VCaP (cell line): ENCODE measurements around the gene OR6B2.

Experiments
- H3K27ac ChIP-seq: fragments of 450-650 bp; 2 replicates; pipeline ENCODE4 v1.5.1; 2017
- CTCF ChIP-seq: fragments of 450-650 bp; conservative IDR thresholded peaks from 2 replicates; pipeline ENCODE4 v1.5.1; 2017; ENCODE audit warnings: mild to moderate bottlenecking, moderate library complexity

OR6B2 gene

GRCh38 chr2:240030379-240031094 lies at the start of gene OR6B2:
OR6B2 (minus strand) TSS chr2:240030429; CDS start chr2:240030429, 0 bp downstream.
- no peak for TF ChIP-seq CTCF
- H3K27ac ChIP-seq: no peak within 1 kb of the TSS

- TF ChIP-seq CTCF: no peak
- no peak overlapping the region for H3K27ac ChIP-seq
Observed at GRCh38 chr2:240078631-240079030, 48.4 kb upstream of the OR6B2 start.

- TF ChIP-seq CTCF: no peak
- no peak overlapping the region for H3K27ac ChIP-seq
Observed at GRCh38 chr2:240077442-240077841, 47.2 kb upstream of the OR6B2 start.

GRCh38 chr2:240074545-240074944 lies 44.3 kb upstream of the OR6B2 start:
- no peak for TF ChIP-seq CTCF
- no peak overlapping the region for H3K27ac ChIP-seq

- no peak overlapping the region for H3K27ac ChIP-seq
- no peak for TF ChIP-seq CTCF
Observed at GRCh38 chr2:240070907-240071306, 40.7 kb upstream of the OR6B2 start.

GRCh38 chr2:240069829-240070228 lies 39.6 kb upstream of the OR6B2 start:
- no peak overlapping the region for H3K27ac ChIP-seq
- TF ChIP-seq CTCF: no peak

- TF ChIP-seq CTCF: no peak
Observed at GRCh38 chr2:240068193-240068592, 38.0 kb upstream of the OR6B2 start.

More at GRCh38 chr2:240068193-240068592, 38.0 kb upstream of the OR6B2 start:
- no peak overlapping the region for H3K27ac ChIP-seq
